ENCODE data around the gene RFX4. TPM values are rescaled to one million over a fixed set of nuclear protein-coding genes. Genes with fewer than 3 reads are reported as not detected.

The RFX4 gene
- polyA plus RNA-seq, 1 donor (not counting 4 experiments of a cell fraction or from before 2014, with no cell fraction given): not detected

GRCh38 chr12:106744600-106744999, 161.8 kb downstream of the RFX4 start:
- dilution Hi-C loops (cut with MboI; ENCODE audit: extremely low pct_ligation_motif_present, low sequenced_read_pairs): no loop called here
- DNase-seq (ENCODE audit: low read depth, low spot score): no peak

GRCh38 chr12:106745181-106745745, 162.5 kb downstream of the RFX4 start:
- Histone ChIP-seq H3K79me2 (ENCODE audit: control insufficient read depth, insufficient read depth, low read length) (no peaks in the 10 kb centered on the region), H3K4me1 (ENCODE audit: control insufficient read depth, extremely low read depth, insufficient read depth, low read length) (no peaks in the 10 kb centered on the region), H3K27ac (ENCODE audit: control insufficient read depth, insufficient read depth, low read length) (no peak overlapping the region), H3K4me3 (ENCODE audit: control insufficient read depth in 2 of 3, extremely low read depth in 1 of 3, insufficient read depth in 2 of 3, low read depth in 1 of 3, low read length in 3 of 3) (no peak overlapping the region), H3K9ac (ENCODE audit: control insufficient read depth, extremely low read depth, insufficient read depth, low read length) (no peak overlapping the region), H3K4me2 (ENCODE audit: control insufficient read depth, extremely low read depth, insufficient read depth, low read depth, low read length) (no peak overlapping the region), H3K9me3 (ENCODE audit: control insufficient read depth, low read depth, low read length) (no peaks in the 10 kb centered on the region), H2AFZ (ENCODE audit: control insufficient read depth, low read length) (no peak overlapping the region), H3K9me1 (ENCODE audit: control insufficient read depth, extremely low read depth, insufficient read depth, low read length) (no peaks in the 10 kb centered on the region), H3K27me3 (ENCODE audit: control insufficient read depth, extremely low read depth, insufficient read depth, low read length) (peaks cover 9% of the 10 kb centered on the region), H4K20me1 (ENCODE audit: control insufficient read depth, extremely low read depth, insufficient read depth, low read length) (no peaks in the 10 kb centered on the region), H3K36me3 (ENCODE audit: control insufficient read depth in 2 of 2, extremely low read depth in 1 of 2, insufficient read depth in 2 of 2, low read length in 2 of 2) (no peaks in the 10 kb centered on the region)
- DNase-seq (ENCODE audit: low read depth, low spot score): no peak
- dilution Hi-C loops (cut with MboI; ENCODE audit: extremely low pct_ligation_motif_present, low sequenced_read_pairs): no loop called here
- TF ChIP-seq EZH2 (IDR thresholded peaks at IDR 0.05; ENCODE audit: low read length) (no peak), CTCF (optimal IDR thresholded peaks at IDR 0.05 in 1 of 3, IDR thresholded peaks at IDR 0.05 in 1 of 3, conservative IDR thresholded peaks at IDR 0.05 in 1 of 3; ENCODE audit: extremely low read depth in 1 of 3, insufficient read depth in 2 of 3, low read length in 3 of 3) (no peak)
- no peak for FAIRE-seq

More at GRCh38 chr12:106744600-106744999, 161.8 kb downstream of the RFX4 start:
- Histone ChIP-seq H3K4me3 (ENCODE audit: control insufficient read depth in 2 of 3, extremely low read depth in 1 of 3, insufficient read depth in 2 of 3, low read depth in 1 of 3, low read length in 3 of 3) (no peak overlapping the region), H3K4me1 (ENCODE audit: control insufficient read depth, extremely low read depth, insufficient read depth, low read length) (no peaks in the 10 kb centered on the region), H3K9ac (ENCODE audit: control insufficient read depth, extremely low read depth, insufficient read depth, low read length) (no peak overlapping the region), H3K9me1 (ENCODE audit: control insufficient read depth, extremely low read depth, insufficient read depth, low read length) (no peaks in the 10 kb centered on the region), H3K27ac (ENCODE audit: control insufficient read depth, insufficient read depth, low read length) (no peak overlapping the region), H3K79me2 (ENCODE audit: control insufficient read depth, insufficient read depth, low read length) (no peaks in the 10 kb centered on the region), H3K36me3 (ENCODE audit: control insufficient read depth in 2 of 2, extremely low read depth in 1 of 2, insufficient read depth in 2 of 2, low read length in 2 of 2) (no peaks in the 10 kb centered on the region), H3K27me3 (ENCODE audit: control insufficient read depth, extremely low read depth, insufficient read depth, low read length) (peaks cover 9% of the 10 kb centered on the region), H2AFZ (ENCODE audit: control insufficient read depth, low read length) (no peak overlapping the region), H3K4me2 (ENCODE audit: control insufficient read depth, extremely low read depth, insufficient read depth, low read depth, low read length) (no peak overlapping the region), H4K20me1 (ENCODE audit: control insufficient read depth, extremely low read depth, insufficient read depth, low read length) (no peaks in the 10 kb centered on the region), H3K9me3 (ENCODE audit: control insufficient read depth, low read depth, low read length) (no peaks in the 10 kb centered on the region)
- no peak for FAIRE-seq
- TF ChIP-seq CTCF (optimal IDR thresholded peaks at IDR 0.05 in 1 of 3, IDR thresholded peaks at IDR 0.05 in 1 of 3, conservative IDR thresholded peaks at IDR 0.05 in 1 of 3; ENCODE audit: extremely low read depth in 1 of 3, insufficient read depth in 2 of 3, low read length in 3 of 3) (no peak), EZH2 (IDR thresholded peaks at IDR 0.05; ENCODE audit: low read length) (no peak)

Measured in keratinocyte (primary cell).